Cardiac muscle cell (in vitro differentiated cells and primary cell): ENCODE measurements around the gene ADCY5. TPM values are rescaled to one million over a fixed set of nuclear protein-coding genes. Genes with fewer than 3 reads are reported as not detected.

Experiments used
- DNase-seq, 2 donors: peaks; one replicate each; pipeline versions ENCODE4 v3.0.0 to v3.0.0-alpha.2; 2010 to 2017; ENCODE audit warnings: low read depth in 1 of 2, low spot score in 1 of 2
- H3K27ac ChIP-seq: fragments of 200-600 bp; sonication (generic); 2 replicates; pipeline ENCODE4 v1.5.1; 2016
- H3K27me3 ChIP-seq: fragments of 200-600 bp; sonication (generic); 2 replicates; pipeline ENCODE4 v1.6.0; 2016; ENCODE audit warnings: control low read depth
- H3K36me3 ChIP-seq: fragments of 200-600 bp; sonication (generic); 2 replicates; pipeline ENCODE4 v1.5.1; 2016; ENCODE audit warnings: control low read depth
- H3K4me1 ChIP-seq: fragments of 200-600 bp; sonication (generic); 2 replicates; pipeline ENCODE4 v1.8.1; 2017; ENCODE audit warnings: low read depth, mild to moderate bottlenecking, mixed run types
- H3K4me3 ChIP-seq: fragments of 200-600 bp; sonication (generic); 2 replicates; pipeline ENCODE4 v1.5.1; 2016; ENCODE audit warnings: mild to moderate bottlenecking
- H3K9me3 ChIP-seq: fragments of 200-600 bp; sonication (generic); 2 replicates; pipeline ENCODE4 v1.5.1; 2017; ENCODE audit warnings: low read depth, mild to moderate bottlenecking, control low read depth
- polyA plus RNA-seq: library from polyadenylated mRNA; unstranded; fragments of >200 nt; fragmentation: Nextera tagmentation; extraction: Ambion mirVana; gene quantifications from 2 replicates; pipeline ENCODE4 v1.2.1, GENCODE V29; 2016
- total RNA-seq: library from RNA; depleted of rRNA; stranded (reverse); fragments of >200 nt; gene quantifications from 2 replicates; pipeline ENCODE4 v1.2.3, GENCODE V29; 2016
- TF ChIP-seq, protein P1 (sequence below): IDR thresholded peaks from 2 replicates; pipeline ENCODE4 v1.5.1; 2012; ENCODE audit warnings: low read depth, mild to moderate bottlenecking, low read length

Gene ADCY5
- total and polyA plus RNA-seq, 2 experiments from 2014 or later, result 38.4 to 93.7 TPM

DNA sequence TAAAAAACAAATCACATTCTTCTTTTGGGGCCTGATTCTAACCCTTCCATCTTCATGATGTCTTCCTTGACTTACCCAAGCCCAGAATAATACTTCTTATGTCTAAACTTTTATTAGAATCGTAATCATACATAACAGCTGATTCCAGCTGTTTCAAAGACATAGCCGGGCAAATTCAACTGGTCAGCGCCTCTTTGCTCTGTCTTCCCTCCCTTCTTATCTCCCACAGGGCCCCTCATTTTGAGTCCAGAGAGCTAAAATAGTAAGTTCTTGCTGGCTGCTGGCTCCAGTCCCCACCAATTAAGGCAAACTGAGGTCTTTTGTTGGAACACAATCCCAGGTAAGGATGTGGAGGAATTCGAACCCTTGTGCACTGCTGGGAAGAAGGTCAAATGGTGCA is 108.6 kb downstream of the ADCY5 start:
- no peak overlapping the region for H3K4me3 ChIP-seq
- no peak overlapping the region for H3K27ac ChIP-seq
- TF ChIP-seq, protein P1, sequence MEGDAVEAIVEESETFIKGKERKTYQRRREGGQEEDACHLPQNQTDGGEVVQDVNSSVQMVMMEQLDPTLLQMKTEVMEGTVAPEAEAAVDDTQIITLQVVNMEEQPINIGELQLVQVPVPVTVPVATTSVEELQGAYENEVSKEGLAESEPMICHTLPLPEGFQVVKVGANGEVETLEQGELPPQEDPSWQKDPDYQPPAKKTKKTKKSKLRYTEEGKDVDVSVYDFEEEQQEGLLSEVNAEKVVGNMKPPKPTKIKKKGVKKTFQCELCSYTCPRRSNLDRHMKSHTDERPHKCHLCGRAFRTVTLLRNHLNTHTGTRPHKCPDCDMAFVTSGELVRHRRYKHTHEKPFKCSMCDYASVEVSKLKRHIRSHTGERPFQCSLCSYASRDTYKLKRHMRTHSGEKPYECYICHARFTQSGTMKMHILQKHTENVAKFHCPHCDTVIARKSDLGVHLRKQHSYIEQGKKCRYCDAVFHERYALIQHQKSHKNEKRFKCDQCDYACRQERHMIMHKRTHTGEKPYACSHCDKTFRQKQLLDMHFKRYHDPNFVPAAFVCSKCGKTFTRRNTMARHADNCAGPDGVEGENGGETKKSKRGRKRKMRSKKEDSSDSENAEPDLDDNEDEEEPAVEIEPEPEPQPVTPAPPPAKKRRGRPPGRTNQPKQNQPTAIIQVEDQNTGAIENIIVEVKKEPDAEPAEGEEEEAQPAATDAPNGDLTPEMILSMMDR, result no peak
- no peak for DNase-seq
- H3K4me1 ChIP-seq, result peaks cover 42% of the 10 kb centered on the region
- no peaks in the 10 kb centered on the region for H3K9me3 ChIP-seq
- no peaks in the 10 kb centered on the region for H3K27me3 ChIP-seq
- no peaks in the 10 kb centered on the region for H3K36me3 ChIP-seq

DNA sequence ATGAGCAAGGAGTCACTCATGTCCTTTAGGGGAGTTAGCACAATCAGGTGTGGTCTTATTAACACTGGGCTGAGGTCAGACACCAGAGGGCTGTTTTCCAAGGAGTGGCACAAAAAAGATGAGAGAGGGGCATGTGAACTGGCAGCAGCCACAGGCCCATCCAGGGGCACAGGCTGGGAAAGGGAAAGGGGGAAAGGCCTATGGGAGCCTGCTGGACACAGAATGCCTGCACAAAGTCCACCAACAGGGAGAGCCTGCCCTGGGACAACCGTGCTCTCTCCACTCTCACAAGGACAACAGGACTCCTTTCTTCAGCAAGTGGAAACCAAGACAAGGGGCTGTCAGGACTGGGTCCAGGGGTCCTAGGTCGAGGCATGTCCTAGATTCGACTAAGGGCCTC is 109.6 kb downstream of the ADCY5 start:
- TF ChIP-seq, protein P1, result no peak
- peaks cover 33% of the 10 kb centered on the region for H3K4me1 ChIP-seq
- no peak for DNase-seq
- no peaks in the 10 kb centered on the region for H3K36me3 ChIP-seq
- no peak overlapping the region for H3K27ac ChIP-seq
- no peaks in the 10 kb centered on the region for H3K9me3 ChIP-seq
- no peak overlapping the region for H3K4me3 ChIP-seq
- H3K27me3 ChIP-seq, result no peaks in the 10 kb centered on the region

DNA sequence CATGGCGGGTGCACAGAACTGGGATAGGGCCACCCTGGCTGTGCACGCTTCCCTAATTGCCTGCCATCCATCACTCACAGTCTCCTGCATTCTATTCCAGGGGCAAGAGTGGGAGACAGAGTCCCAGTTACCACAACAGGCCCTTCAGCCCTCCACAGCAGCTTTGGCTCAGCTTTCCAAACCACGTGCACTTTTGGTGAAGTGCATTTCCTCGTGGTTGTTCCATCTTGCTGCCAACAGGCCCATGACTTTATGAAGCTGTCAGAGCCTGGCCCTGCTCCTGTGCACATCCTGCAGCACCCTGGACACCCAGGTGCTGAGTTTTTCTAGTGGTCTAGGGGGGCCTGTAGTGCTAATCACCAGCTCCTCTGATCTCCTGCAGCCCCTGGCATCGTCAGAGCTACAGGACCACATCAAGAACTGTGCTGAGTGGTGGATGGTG is 110.2 kb downstream of the ADCY5 start:
- peaks cover 27% of the 10 kb centered on the region for H3K4me1 ChIP-seq
- TF ChIP-seq, protein P1, result no peak
- no peaks in the 10 kb centered on the region for H3K9me3 ChIP-seq
- no peaks in the 10 kb centered on the region for H3K27me3 ChIP-seq
- H3K27ac ChIP-seq, result no peak overlapping the region
- DNase-seq, result no peak
- no peak overlapping the region for H3K4me3 ChIP-seq
- no peaks in the 10 kb centered on the region for H3K36me3 ChIP-seq

DNA sequence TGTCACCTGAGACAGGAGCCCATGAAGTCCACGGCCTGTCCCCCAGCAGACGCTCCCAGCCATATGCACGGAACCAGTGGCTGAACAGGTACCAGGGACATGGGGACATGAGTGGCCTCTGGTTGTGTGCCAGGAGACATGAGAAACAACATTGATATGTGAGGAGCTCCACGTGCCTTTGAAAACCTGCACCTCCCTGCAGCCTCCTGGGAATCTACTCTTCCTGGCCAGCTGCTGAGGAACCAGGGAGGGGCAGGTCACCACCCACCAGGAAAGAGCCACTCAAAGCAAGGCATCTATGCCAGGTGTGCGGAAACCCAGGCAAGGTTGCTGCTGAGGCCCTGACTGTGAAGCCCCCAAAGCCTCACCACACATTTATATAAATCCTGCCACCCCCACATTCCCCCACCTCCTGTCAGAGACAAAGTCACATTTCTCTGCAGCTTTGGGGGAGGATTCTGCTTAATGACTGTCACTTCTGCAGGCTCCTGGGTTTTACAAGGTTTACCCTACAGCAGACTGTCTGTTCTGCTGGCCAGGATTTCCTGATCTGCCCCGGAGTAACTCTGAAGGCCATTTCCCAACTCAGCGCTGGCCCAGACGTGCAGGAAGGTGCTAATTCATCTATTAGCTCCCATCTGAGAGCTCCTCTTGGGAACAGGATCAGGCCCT is 110.8 kb downstream of the ADCY5 start:
- H3K4me3 ChIP-seq, result no peak overlapping the region
- no peaks in the 10 kb centered on the region for H3K27me3 ChIP-seq
- H3K36me3 ChIP-seq, result no peaks in the 10 kb centered on the region
- TF ChIP-seq, protein P1, result no peak
- H3K9me3 ChIP-seq, result no peaks in the 10 kb centered on the region
- H3K27ac ChIP-seq, result no peak overlapping the region
- H3K4me1 ChIP-seq, result peaks cover 21% of the 10 kb centered on the region
- DNase-seq, result no peak

DNA sequence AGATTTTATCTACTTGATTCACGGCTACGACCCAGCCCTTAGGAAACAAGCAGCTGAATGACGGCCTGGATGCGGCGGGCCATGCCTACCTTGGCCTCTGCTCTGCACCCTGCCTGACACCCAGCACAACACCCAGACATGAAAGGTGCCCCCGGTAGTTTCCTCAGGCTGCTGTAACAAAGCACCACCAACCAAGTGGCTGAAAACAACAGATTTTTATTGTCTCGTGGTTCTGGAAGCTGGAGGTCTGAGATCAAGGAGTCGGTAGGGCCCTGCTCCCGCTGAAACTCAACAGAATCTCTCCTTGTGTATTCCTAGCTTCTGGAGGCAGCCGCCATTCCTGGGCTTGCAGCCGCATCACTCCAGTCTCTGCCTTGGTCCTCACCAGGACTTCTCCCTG is 111.7 kb downstream of the ADCY5 start:
- H3K36me3 ChIP-seq, result no peaks in the 10 kb centered on the region
- no peak for DNase-seq
- TF ChIP-seq, protein P1, result no peak
- no peak overlapping the region for H3K4me3 ChIP-seq
- no peak overlapping the region for H3K27ac ChIP-seq
- no peaks in the 10 kb centered on the region for H3K27me3 ChIP-seq
- H3K4me1 ChIP-seq, result peaks cover 12% of the 10 kb centered on the region
- no peaks in the 10 kb centered on the region for H3K9me3 ChIP-seq
